GM06990 (cell line): ENCODE measurements around the gene AEBP2.
"Not testable (repeated sequence)": the region's sequence is repeated elsewhere in the genome, so short reads cannot be mapped to it uniquely, and the experiment has no call there.

Experiments
- DNase-seq: peaks from one replicate; pipeline ENCODE4 v3.0.0-alpha.2; 2011; ENCODE audit not compliant: insufficient read length; ENCODE audit errors: extremely low read depth
- H3K27me3 ChIP-seq: replicated peaks from 2 replicates; pipeline ENCODE4 v1.6.0; 2011; ENCODE audit warnings: low read length; ENCODE audit not compliant: control insufficient read depth, insufficient read depth
- H3K36me3 ChIP-seq: 2 replicates; pipeline ENCODE4 v1.5.1; 2011; ENCODE audit warnings: low read length; ENCODE audit not compliant: control insufficient read depth, insufficient read depth
- H3K4me3 ChIP-seq: replicated peaks from 2 replicates; pipeline ENCODE4 v1.5.1; 2011; ENCODE audit warnings: low read depth, mild to moderate bottlenecking, control low read depth, low read length
- TF ChIP-seq, protein P1 (sequence below): IDR thresholded peaks from 2 replicates; pipeline ENCODE4 v1.5.1; 2011; ENCODE audit warnings: low read length, control low read depth, mild to moderate bottlenecking, inconsistent platforms; ENCODE audit not compliant: insufficient read depth, poor library complexity, severe bottlenecking

Gene AEBP2

DNA sequence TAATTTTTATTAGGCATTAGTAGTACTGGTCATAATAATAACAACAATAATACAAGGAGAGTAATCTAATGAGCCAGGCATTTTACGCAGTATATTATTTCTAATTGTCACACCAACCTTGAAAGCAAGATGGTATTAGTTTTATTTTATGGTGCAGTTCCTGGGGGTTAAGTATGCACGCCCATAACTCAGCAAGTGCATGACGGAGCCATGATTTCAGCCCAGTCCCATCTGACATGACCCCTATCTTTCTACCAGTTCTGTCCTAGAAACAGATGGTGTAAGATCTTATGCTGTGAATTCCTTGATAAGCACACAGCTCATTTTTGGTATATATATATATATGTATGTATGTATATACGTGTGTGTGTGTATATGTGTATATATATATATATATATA, 106.0 kb downstream of the AEBP2 start:
- no peaks in the 10 kb centered on the region for H3K36me3 ChIP-seq
- H3K4me3 ChIP-seq = no peak overlapping the region
- no peaks in the 10 kb centered on the region for H3K27me3 ChIP-seq
- DNase-seq = no peak
- TF ChIP-seq, protein P1, sequence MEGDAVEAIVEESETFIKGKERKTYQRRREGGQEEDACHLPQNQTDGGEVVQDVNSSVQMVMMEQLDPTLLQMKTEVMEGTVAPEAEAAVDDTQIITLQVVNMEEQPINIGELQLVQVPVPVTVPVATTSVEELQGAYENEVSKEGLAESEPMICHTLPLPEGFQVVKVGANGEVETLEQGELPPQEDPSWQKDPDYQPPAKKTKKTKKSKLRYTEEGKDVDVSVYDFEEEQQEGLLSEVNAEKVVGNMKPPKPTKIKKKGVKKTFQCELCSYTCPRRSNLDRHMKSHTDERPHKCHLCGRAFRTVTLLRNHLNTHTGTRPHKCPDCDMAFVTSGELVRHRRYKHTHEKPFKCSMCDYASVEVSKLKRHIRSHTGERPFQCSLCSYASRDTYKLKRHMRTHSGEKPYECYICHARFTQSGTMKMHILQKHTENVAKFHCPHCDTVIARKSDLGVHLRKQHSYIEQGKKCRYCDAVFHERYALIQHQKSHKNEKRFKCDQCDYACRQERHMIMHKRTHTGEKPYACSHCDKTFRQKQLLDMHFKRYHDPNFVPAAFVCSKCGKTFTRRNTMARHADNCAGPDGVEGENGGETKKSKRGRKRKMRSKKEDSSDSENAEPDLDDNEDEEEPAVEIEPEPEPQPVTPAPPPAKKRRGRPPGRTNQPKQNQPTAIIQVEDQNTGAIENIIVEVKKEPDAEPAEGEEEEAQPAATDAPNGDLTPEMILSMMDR = no peak

DNA sequence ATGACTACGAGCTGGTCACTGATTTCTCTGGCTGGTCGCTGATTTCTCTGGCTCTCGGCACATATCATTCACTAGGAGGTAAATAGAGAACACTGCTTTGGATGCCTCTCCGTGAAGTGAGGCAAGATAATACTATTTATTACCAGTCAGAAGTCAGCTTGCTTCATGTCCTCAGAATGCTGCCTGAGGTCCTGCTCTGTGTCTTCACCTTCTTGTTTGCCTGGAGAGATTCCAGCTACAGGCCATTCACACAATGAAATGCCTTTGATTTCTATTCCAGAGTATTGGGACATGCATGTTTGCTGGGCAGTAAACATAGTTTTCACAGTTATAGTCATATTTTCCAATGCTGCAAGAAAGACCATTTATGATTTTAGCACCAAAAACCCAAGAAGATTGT, 106.7 kb downstream of the AEBP2 start:
- no peaks in the 10 kb centered on the region for H3K27me3 ChIP-seq
- no peaks in the 10 kb centered on the region for H3K36me3 ChIP-seq
- TF ChIP-seq, protein P1 = no peak
- DNase-seq = no peak
- no peak overlapping the region for H3K4me3 ChIP-seq

DNA sequence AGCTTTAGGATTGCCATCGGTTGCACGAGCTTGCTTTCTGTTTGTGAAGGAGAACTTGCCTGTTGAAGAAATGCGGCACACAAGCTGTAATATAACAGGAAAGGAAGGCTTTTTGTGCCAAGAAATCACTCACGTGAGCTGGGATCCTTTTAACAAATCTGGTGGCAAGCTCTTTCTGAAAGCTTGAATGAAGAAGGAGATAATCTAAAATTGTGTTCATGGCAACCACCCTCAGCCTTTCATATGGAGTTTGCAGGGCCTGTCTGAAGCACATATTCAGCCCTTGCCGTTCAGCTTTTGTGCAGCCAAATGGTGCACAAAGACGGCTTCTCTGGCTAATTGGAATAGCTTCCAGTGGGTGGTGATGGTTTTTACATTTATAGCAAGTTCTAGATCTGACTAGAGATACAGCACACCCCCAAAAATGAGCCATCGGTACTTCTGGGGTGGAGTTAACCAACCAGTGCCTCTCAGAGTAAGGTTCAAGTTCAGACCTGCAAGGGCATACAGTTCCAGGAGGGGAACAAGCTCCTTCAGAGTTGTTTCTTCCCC, 107.4 kb downstream of the AEBP2 start:
- H3K4me3 ChIP-seq = no peak overlapping the region
- no peaks in the 10 kb centered on the region for H3K36me3 ChIP-seq
- TF ChIP-seq, protein P1 = no peak
- H3K27me3 ChIP-seq = no peaks in the 10 kb centered on the region
- no peak for DNase-seq

DNA sequence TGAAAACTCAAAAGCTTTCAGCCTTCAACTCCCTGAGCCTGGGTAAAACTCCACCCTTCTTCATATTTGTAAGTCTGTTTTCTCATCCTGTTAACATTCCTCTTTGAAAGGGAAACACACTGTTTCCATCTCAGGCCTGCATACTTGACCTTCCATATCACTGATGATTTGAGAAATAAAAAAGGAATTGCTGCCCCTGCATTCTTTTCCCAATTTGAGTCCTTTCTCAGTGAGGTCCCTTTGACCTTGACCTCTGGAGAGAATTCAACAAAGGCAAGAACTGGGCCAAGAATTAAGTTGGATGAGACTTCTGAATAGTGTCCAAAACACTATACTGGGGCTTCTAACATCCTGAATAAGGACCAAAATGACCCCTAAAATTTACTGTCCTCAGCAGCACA, 108.0 kb downstream of the AEBP2 start:
- H3K36me3 ChIP-seq = no peaks in the 10 kb centered on the region
- H3K4me3 ChIP-seq = no peak overlapping the region
- H3K27me3 ChIP-seq = no peaks in the 10 kb centered on the region
- no peak for DNase-seq
- TF ChIP-seq, protein P1 = no peak

DNA sequence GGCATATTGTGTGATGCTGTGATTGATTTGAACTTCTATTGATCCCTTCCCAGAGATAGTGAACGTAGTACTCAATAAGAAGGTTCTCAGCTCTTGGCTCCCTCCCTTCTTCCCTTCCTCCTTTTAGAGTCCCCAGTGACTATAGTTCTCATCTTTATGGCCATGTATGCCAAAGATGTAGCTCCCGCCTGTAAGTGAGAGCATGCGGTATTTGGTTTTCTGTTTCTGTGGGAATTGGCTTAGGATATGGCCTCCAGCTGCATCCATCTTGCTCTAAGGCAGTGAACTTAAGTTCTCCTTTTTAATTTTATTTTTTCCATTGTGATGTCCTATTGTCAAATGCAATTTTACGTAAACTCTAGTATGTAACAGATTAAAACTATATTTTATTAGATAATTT, 109.5 kb downstream of the AEBP2 start:
- H3K27me3 ChIP-seq = no peaks in the 10 kb centered on the region
- H3K4me3 ChIP-seq = no peak overlapping the region
- no peaks in the 10 kb centered on the region for H3K36me3 ChIP-seq
- TF ChIP-seq, protein P1 = no peak
- no peak for DNase-seq

DNA sequence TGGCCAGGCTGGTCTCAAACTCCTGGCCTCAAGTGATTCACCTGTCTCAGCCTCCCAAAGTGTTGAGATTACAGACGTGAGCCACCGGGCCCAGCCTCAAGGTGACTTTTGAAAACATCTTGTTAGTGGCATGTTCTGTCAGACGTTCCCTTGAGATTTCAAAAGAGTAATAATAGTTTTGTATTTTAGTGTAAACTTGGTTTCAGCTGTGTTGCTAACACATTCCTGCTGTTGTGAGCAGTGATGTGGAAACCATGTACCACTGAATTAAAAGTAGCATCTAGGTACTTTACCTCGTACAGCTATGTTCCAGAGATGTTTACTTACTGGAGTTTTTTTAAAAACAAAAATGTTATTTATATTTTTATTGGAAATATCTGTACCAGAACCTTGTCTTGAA, 111.3 kb downstream of the AEBP2 start:
- TF ChIP-seq, protein P1 = no peak
- H3K4me3 ChIP-seq = no peak overlapping the region
- no peaks in the 10 kb centered on the region for H3K36me3 ChIP-seq
- no peaks in the 10 kb centered on the region for H3K27me3 ChIP-seq
- peak; percentile 20 for DNase-seq

DNA sequence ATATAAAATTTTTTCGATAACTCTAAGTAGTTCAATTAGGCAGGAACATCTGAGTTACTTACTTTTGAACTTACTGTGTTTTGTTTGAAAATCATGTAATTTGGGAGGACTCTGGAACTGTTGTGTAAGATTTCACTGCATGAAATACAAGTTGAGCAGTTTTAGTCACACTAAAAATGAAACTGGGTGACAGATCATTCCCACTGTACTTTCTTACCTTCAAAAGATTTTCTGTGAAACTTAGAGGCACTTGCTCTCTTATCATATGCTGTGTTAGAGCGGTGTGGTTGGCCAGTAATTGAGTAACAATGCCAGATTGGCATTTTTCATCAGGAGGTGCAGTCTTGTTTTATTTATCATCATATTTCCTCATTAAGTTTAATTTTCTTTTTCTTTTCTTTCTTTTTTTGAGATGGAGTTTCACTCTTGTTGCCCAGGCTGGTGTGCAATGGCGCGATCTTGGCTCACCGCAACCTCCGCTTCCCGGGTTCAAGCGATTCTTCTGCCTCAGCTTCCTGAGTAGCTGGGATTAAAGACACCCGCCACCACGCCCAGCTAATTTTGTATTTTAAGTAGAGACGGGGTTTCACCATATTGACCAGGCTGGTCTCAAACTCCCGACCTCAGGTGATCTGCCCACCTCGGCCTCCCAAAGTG, 113.3 kb downstream of the AEBP2 start:
- H3K4me3 ChIP-seq, H3K27me3 ChIP-seq, H3K36me3 ChIP-seq: not testable (repeated sequence)
- peak; percentile 24 for DNase-seq
